NCI-H1105 treated with DMSO at 0.1 percent for 48 hours (cell line): ENCODE results near the gene VLDLR.

Source experiments
- DNase-seq: peaks from one replicate; lab custom pipeline; 2025; lab: John Stamatoyannopoulos, UW

Gene VLDLR

GRCh38 chr9:2621722-2622460, at the start of gene VLDLR:
TSS of gene VLDLR (plus strand) at chr9:2621787. CDS start at chr9:2622190, 403 bp downstream.
- peak; percentile 57 for DNase-seq

- DNase-seq, result no peak
These were observed 47.4 kb upstream of the VLDLR start for GRCh38 chr9:2574203-2574602.

DNA sequence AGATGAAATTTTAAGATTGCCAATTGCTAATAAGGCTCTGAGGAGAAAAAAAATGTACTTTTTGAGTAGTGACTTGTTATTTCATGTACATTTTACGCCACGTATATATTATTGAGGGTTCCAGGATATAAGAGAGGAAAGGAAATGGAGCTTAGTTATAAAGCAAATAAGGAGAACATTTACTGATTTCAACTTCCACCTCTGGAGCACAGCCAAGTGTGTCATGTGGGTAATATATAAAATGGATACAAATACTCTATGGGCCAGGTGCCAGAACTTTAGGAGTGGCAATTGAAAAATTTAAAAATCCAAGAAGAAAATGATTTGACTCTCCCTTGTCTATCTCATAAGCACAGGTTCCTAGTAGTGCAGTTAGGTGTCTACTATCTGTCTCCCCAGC, 45.0 kb upstream of the VLDLR start:
- peak; percentile 90 for DNase-seq

- DNase-seq, result no peak
These were observed 38.1 kb upstream of the VLDLR start for GRCh38 chr9:2583308-2584013.

DNA sequence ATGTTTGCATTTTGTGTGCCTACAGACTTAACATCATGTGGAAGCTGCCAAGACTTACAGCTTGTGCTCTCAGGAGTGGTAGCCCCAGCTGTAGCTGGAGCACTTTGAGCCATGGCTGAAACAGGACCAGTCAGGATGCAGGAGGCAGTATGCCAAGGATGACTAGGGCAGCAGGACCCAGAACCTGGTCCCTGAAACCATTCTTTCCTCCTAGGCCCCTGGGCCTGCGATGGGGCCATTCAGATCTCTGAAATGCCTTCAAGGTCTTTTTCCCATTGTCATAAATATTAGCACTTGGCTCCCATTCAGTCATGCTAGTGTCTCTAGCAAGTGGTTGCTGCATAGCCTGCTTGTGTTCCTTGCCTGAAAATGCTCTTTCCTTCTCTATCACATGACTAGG, 29.6 kb upstream of the VLDLR start:
- DNase-seq, result no peak

- DNase-seq, result no peak
These were observed 27.8 kb upstream of the VLDLR start for GRCh38 chr9:2593744-2594143.

DNA sequence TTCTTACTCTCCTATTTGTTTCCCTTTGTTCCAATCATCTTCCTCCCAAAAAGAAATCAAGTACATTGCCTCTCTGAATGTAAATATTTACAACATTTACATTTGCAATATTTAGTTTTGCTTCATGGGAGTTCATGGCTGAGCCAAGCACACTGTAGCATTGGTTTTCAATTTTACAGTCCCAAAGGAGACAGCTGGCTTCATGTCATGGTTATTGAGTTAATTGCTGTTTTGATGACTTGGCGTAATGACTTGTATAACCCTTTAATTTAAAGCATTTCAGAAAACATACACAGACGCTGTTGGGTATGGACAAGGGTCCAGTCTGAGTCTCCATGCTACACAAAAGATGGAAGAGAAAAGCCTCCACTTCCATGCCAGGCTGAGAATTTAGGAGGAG, 25.6 kb upstream of the VLDLR start:
- DNase-seq, result peak; percentile 66

DNA sequence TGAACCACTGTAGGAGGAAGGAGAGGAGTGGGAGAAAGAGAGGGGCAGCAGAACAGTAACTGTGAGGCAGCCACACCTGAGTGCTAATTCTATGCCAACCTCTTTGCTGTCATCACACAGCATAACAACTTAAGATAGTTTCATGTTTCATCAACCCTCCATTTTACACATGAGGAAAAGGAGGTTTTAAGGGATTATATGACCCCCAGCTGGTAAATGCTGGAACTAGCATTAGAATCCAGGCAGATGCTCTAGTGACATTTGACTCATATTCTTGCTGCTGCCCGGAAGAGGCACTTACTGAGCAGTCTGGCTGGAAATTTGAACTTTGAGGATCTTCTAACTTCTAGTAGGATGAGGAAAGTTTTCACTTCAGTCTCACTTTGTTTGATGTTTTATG, 24.1 kb upstream of the VLDLR start:
- no peak for DNase-seq

DNA sequence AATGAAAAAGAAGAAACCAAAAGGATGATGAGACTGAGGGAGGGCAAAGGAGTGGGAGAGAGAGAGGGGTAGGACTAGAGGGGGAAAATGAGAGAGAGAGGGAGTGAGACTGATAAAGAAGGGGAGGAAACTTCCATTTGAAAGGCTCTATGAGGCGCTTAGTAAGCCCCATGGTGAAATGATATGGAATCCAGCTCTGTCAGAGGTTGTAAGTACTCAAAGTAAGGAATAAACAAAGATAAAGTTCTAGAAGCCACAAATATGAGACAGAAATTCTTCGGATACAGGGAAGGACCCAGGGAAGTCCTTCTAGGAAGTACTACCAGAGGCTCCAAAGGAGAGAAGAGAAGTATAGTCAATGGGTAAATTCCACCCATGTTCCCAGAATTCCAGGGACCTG, 21.7 kb upstream of the VLDLR start:
- no peak for DNase-seq

DNA sequence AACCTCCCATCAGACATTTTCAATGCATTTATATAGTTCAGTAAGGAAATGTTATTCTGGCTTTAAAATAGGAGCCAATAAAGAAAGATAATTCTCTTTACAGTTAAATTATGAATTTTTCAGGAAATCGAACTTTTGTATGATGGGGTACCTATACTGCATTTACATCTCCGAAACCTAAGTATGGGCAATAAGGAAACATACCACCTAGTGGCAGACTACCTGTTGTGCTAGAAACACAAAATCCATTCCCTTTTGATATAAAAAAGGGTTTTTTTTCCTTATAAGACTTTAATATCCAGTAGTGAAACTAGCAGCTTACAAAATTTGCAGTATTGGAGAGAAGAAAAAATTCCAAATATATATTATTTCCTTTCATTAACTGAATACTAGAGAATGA, 21.3 kb upstream of the VLDLR start:
- DNase-seq, result no peak

- no peak for DNase-seq
These were observed 19.7 kb upstream of the VLDLR start for GRCh38 chr9:2601785-2602378.

GRCh38 chr9:2602704-2603116, 18.9 kb upstream of the VLDLR start:
- DNase-seq, result peak; percentile 62

DNA sequence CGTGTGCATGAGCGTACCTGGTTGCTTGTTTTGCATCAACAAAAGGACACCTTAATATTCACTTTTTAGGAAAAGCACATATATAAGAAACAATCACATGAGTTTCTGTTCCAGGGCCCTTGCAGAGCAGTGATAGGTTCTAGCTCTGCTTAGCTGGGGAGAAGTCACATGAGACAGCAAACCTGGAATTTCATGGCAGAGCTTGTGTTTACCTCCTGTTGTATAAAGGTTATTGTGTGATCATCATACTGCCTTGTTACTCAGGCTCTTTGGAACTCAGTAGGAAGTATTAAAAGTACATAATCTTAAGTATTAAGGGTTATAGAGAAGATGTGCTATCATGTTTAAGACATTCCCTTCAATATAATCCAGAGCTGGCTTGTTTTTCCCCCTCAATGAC, 18.0 kb upstream of the VLDLR start:
- DNase-seq, result no peak

- no peak for DNase-seq
These were observed 16.3 kb upstream of the VLDLR start for GRCh38 chr9:2605246-2605645.

- no peak for DNase-seq
These were observed 13.3 kb upstream of the VLDLR start for GRCh38 chr9:2608276-2608675.

GRCh38 chr9:2610985-2611384, 10.6 kb upstream of the VLDLR start:
- DNase-seq, result no peak

DNA sequence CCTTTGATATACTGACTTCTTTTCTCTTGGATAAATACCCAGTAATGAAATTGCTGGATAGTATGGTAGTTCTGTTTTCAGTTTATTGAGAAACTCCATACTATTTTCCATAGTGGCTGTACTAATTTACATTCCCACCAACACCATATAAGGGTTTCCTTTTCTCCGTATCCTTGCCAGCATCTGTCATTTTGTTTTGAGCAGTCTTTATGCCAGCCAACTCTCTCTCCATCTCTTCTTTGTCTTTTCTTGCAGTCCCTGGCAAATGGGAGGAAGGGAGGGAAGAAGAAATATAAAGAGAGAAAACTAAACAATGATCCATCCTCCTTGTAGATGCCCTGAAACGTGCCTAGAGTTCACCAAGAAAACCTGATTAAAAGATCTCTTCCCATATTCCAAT, 9.6 kb upstream of the VLDLR start:
- no peak for DNase-seq

GRCh38 chr9:2613730-2614271, 7.8 kb upstream of the VLDLR start:
- no peak for DNase-seq

DNA sequence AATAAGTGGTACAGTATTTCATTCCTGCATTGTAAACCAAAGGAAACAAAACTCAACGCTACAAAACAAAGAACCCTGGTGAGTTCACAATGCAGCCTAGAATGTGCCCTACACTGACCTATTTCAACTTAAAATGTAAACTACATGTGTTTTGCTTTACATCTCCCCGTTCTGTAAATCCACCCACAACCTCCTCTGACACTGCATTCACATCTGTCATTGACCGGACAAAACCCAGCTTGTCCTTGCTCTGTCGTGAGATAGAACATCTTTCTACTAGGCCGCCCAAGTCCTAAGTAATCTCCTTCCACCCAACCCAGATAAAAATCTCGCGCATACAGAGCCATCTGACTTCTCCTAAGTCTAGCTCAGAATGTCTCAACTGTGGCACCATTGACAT, 6.1 kb upstream of the VLDLR start:
- DNase-seq, result no peak

DNA sequence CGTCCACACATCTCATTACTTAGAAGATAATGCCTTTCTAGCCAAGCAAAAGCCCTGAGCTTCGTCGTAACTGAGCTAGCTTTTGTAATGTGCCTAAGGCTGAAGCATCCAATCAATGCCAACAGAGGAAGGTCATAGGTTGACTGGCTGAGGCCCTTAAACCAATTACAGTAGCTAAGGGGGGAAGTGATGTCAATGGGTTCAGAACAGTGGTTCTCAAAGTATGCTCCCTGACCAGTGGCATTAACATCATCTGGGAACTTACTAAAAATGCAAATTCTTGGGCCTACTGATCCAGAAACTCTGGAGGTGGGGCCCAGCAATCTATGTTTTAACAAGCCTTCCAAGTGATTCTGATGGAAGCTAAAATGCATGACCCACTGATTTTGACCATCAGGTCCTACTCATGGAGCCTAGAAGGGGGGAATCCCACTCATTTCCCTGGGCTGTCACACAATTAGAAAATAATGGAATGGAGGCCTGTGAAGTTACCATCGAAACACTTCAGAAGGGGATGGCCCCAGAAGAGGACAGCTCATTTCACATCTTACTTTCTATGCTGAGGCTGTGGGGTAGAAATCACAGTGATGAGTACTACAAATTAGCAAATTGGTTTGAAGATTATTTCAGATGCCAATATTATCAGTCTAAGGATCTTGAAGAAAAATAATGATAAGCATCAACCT, 4.8 kb upstream of the VLDLR start:
- no peak for DNase-seq

DNA sequence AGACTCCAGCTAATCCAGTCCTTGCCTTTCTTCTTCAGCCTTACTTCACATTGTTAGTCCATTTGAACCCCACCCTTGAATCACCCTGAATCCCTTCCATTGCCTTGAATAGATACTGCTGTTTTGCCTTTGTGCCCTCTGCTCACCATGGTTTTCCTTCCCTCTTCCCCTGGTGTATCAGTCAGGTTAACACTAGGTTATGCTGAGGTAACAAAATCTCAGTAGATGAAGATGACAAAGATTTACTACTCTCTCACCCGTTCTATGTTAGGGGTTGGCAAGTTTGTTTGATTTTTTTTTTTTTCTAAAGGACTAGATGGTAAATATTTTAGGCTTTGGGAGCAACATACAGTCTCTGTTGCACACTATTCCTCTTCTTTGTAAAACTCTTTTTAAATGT, 3.3 kb upstream of the VLDLR start:
- no peak for DNase-seq

DNA sequence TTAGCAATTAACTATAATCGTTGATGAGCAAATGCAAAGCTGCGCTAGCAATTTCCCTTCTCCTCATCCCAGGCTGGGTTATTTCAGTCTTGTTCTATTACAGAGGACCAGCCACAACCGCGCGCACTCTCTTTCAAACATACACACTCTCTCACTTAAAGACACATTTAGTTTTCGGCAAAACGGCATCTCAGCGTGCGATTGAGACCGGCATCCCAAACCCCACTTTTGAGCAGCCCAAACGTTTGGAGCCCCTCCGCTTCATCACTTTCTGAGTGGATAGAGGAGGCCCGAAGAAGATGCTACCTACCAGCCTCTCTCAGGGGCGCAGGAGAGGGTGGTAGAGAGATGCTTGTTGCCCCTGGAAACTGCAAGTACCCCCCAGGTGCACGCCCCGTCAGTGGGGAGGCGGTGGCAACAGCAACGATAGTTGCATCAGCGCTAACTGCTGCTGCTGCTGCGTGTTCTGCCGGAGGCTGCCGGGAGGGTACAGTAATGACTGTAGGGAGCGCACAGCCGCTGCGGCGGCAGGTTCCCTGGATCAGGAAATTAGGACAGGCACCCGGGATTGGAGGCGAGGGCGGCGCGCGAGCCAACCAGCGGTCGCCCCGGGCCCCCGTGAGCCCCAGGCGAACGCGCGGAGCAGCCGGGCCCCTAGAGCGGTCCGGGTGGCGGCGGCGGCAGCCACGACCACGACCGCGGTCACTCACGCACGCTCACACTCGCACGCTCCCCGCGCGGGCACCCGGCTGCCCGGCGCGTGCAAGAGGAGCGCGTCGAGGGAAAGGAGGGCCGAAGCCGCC, 467 bp upstream of the VLDLR start:
- DNase-seq, result peak; percentile 87
